OCI-LY3 (cell line): ENCODE measurements around the gene LENEP.

Experiments
- H2AFZ ChIP-seq: fragments of 200-600, 300-600 bp; shearing (Covaris generic); 2 replicates; pipeline ENCODE4 v1.6.0; 2014; ENCODE audit warnings: antibody characterized with exemption, low read depth, low read length
- H3K27ac ChIP-seq: fragments of 200-600, 300-600 bp; sonication (generic); 2 replicates; pipeline ENCODE4 v1.5.1; 2014; ENCODE audit warnings: mild to moderate bottlenecking, low read length, moderate library complexity, mixed read lengths
- H3K27me3 ChIP-seq: fragments of 200-600, 300-600 bp; sonication (generic); 2 replicates; pipeline ENCODE4 v1.6.1; 2014; ENCODE audit warnings: low read depth, low read length, mixed read lengths
- H3K36me3 ChIP-seq: fragments of 200-600, 300-600 bp; sonication (generic); replicated peaks from 2 replicates; pipeline ENCODE3; 2014; ENCODE audit warnings: low read depth, low read length, mixed read lengths
- H3K4me1 ChIP-seq: fragments of 300-600, 200-600 bp; sonication (generic); 2 replicates; pipeline ENCODE4 v1.6.1; 2014; ENCODE audit warnings: low read length, mixed read lengths
- H3K4me2 ChIP-seq: fragments of 200-600, 300-600 bp; sonication (generic); 2 replicates; pipeline ENCODE4 v1.6.1; 2014; ENCODE audit warnings: low read length, mixed read lengths
- H3K4me3 ChIP-seq: fragments of 300-600, 200-600 bp; sonication (generic); 2 replicates; pipeline ENCODE4 v1.5.1; 2014; ENCODE audit warnings: antibody characterized with exemption, mild to moderate bottlenecking, low read length, moderate library complexity
- H3K79me2 ChIP-seq: fragments of 300-600, 200-600 bp; shearing (Covaris generic); 2 replicates; pipeline ENCODE4 v1.6.1; 2014; ENCODE audit warnings: mild to moderate bottlenecking, low read length, mixed read lengths
- H3K9ac ChIP-seq: fragments of 300-600, 200-600 bp; shearing (Covaris generic); 2 replicates; pipeline ENCODE4 v1.6.0; 2014; ENCODE audit warnings: mild to moderate bottlenecking, low read length, moderate library complexity
- H3K9me3 ChIP-seq: fragments of 200-600, 300-600 bp; shearing (Covaris generic); 2 replicates; pipeline ENCODE4 v1.6.1; 2014; ENCODE audit warnings: low read length, mixed read lengths; ENCODE audit not compliant: insufficient read depth
- H4K20me1 ChIP-seq: fragments of 200-600, 300-600 bp; sonication (generic); 2 replicates; pipeline ENCODE4 v1.6.1; 2016; ENCODE audit warnings: low read length, mixed read lengths; ENCODE audit not compliant: insufficient read depth
- CTCF ChIP-seq: fragments of 200-600, 300-600 bp; sonication (generic); IDR thresholded peaks from 2 replicates; pipeline ENCODE4 v1.5.1; 2014; ENCODE audit warnings: antibody characterized with exemption, low read length, low read depth
- EZH2phosphoT487 ChIP-seq: fragments of 200-600 bp; shearing (Covaris generic); IDR thresholded peaks from 2 replicates; pipeline ENCODE4 v1.6.1; 2018; ENCODE audit warnings: antibody characterized with exemption, mixed run types, low read depth

Gene LENEP

GRCh38 chr1:154955718-154956543, 37.5 kb upstream of the LENEP start, which contains the start of gene PBXIP1:
Gene PBXIP1 (minus strand): TSS chr1:154956099. CDS start chr1:154953721, 2,378 bp downstream.
- no peak for TF ChIP-seq EZH2phosphoT487
- TF ChIP-seq CTCF = peak; percentile 55
- H3K27me3 ChIP-seq = no peaks in the 10 kb centered on the region
- H4K20me1 ChIP-seq = peaks cover 5% of the 10 kb centered on the region; the same call in 1 of the 2 replicates
- H3K4me3 ChIP-seq = peak within 1 kb of the TSS; percentile 79
- H3K79me2 ChIP-seq = peaks cover 13% of the 10 kb centered on the region
- H3K9me3 ChIP-seq = no peaks in the 10 kb centered on the region
- H3K27ac ChIP-seq = peak within 1 kb of the TSS; percentile 25
- peaks cover 11% of the 10 kb centered on the region for H3K36me3 ChIP-seq
- H3K4me2 ChIP-seq = peak within 1 kb of the TSS; percentile 82
- H2AFZ ChIP-seq = peak within 1 kb of the TSS; percentile 58
- peaks cover 31% of the 10 kb centered on the region for H3K4me1 ChIP-seq
- H3K9ac ChIP-seq = peak within 1 kb of the TSS; percentile 60

DNA sequence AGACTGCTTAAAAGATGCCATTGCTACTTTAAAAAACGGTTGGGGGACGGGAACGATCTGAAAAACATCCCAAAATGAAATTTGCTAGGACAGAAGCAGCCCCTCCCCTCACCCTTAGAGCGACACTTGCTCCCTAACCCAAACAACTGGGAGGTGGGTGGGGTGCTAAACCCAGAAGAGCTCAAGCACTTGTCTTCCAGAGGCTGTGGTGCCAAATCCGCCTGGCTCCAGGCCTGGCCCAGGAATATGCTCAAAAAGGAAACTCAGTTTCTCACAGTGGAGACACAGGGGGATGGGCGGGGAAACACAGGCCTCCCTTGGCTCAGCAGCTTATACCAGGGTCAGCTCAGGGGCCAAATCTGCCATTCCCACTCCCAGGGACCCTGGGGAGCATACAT, 36.8 kb upstream of the LENEP start:
- Histone ChIP-seq H3K79me2 (peaks cover 18% of the 10 kb centered on the region), H3K4me1 (peaks cover 31% of the 10 kb centered on the region), H3K27ac (no peak overlapping the region), H3K27me3 (no peaks in the 10 kb centered on the region), H3K9ac (peak overlapping the region; percentile 60), H3K9me3 (no peaks in the 10 kb centered on the region), H3K4me2 (peak overlapping the region; percentile 82), H3K36me3 (peaks cover 11% of the 10 kb centered on the region), H2AFZ (no peak overlapping the region), H3K4me3 (peak overlapping the region; percentile 79), H4K20me1 (peaks cover 7% of the 10 kb centered on the region; the same call in 1 of the 2 replicates)
- TF ChIP-seq CTCF (no peak), EZH2phosphoT487 (no peak)

GRCh38 chr1:154957091-154957657, 36.2 kb upstream of the LENEP start:
- H3K9me3 ChIP-seq = no peaks in the 10 kb centered on the region
- H3K27ac ChIP-seq = no peak overlapping the region
- peaks cover 7% of the 10 kb centered on the region; the same call in 1 of the 2 replicates for H4K20me1 ChIP-seq
- H3K79me2 ChIP-seq = peaks cover 21% of the 10 kb centered on the region
- no peak overlapping the region for H3K4me3 ChIP-seq
- no peak overlapping the region for H3K4me2 ChIP-seq
- H3K36me3 ChIP-seq = peaks cover 11% of the 10 kb centered on the region
- H3K4me1 ChIP-seq = peaks cover 31% of the 10 kb centered on the region
- H3K27me3 ChIP-seq = no peaks in the 10 kb centered on the region
- no peak overlapping the region for H2AFZ ChIP-seq
- H3K9ac ChIP-seq = no peak overlapping the region
- TF ChIP-seq CTCF (no peak), EZH2phosphoT487 (no peak)

DNA sequence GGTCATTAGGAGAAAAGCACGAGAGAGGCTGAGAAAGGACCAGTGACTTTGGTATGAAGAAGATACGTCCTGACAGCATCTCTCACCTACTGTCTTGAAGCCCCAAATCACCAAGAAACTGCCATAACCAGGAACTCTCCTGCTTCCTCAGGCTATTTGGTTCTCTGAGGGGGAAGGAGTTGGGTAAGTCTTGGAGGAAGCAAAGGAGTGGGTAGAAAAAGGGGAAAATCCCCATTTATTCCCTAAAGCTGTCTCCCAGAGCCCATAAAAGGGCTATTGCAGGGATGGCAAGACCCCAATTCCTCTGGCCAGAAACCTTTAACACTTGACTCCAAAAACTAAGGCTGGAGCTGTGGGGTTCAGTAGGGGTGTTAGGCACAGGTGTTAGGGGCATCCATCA, 35.4 kb upstream of the LENEP start:
- Histone ChIP-seq H3K79me2 (peaks cover 29% of the 10 kb centered on the region), H3K9me3 (no peaks in the 10 kb centered on the region), H3K9ac (no peak overlapping the region), H2AFZ (no peak overlapping the region), H3K27ac (peak overlapping the region; percentile 21), H3K27me3 (no peaks in the 10 kb centered on the region), H3K4me3 (no peak overlapping the region), H3K4me2 (no peak overlapping the region), H4K20me1 (peaks cover 7% of the 10 kb centered on the region; the same call in 1 of the 2 replicates), H3K36me3 (peaks cover 11% of the 10 kb centered on the region), H3K4me1 (peaks cover 39% of the 10 kb centered on the region)
- TF ChIP-seq EZH2phosphoT487 (no peak), CTCF (no peak)
